Inflammatory macrophage (primary cell): ENCODE results near the gene LTBP2.

ENCODE experiments used
- DNase-seq, 2 donors: peaks; one replicate each; pipeline ENCODE4 v3.0.0-alpha.2; 2020 to 2022

LTBP2 gene

DNA sequence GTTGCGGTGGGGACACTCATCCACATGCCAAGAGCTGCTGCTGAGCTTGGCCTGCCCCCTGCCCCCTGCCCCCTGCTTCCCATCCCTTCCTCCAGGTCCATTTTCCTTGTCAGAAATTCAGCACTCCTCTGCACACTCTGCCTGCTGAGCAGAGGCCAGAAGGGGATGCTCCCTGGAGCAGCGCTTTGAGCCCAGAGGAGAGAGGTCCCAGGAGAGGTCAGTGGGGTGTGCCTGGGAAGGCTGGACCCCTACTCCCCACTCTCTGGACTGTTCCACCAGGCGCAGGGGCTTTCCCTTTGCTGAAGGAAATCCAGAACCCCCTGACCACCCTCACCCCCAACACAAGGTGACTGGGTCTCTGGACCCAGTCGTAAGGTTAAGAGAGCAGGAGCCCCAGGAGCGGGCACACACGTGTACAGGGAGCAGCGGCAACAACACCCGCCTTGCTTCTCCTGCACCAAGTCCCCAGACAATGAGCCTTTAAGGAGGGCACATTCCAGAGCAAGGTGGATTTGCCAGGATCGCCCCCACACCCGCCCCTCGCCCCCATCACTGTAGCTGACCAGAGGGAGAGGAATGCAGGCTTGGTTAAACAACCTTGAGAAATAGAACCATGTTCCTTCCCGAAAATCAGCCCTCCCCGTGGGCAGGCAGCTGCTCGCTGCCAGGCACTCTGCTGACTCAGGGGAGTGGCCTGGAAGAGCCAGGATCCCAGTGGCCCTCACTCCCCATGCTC is 87.8 kb downstream of the LTBP2 start:
- no peak for DNase-seq

DNA sequence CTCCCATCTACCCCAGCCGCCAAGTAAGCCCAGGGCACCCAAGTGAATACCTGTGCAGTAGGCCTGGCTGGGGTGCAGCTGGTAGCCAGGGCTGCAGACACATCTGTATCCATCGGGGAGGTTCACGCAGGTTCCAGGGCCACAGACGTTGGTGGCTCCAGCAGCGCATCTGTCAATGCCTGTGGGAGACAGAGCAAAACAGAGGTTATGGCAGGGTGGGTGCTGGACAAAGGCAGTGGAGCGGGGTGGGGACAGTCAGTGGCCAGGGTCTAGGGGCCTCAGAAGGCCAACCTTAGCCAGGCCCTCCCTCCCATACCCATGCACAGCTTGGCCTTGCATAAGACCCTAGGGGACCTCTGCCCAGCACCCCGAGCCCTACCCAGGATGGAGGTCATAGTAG is 89.3 kb downstream of the LTBP2 start:
- DNase-seq = no peak

DNA sequence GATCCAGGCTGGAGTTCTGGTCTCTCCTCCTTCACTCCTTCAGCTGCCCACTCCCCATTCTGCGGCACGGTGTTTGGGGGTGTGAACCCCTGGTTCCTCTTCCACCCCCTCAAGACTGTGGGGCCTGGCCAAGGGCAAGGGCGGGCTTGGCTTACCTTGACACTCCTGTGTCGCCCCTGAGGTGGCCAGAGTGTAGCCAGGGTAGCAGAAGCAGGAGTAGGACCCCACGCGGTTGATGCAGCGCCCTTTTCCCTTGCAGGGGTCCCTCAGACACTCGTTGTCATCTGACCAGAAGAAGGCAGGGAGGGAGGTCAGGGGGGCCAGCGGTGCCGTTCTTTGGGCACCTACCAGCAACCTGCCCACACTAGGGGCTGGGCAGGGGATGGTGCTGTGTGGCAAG is 90.3 kb downstream of the LTBP2 start:
- no peak for DNase-seq

DNA sequence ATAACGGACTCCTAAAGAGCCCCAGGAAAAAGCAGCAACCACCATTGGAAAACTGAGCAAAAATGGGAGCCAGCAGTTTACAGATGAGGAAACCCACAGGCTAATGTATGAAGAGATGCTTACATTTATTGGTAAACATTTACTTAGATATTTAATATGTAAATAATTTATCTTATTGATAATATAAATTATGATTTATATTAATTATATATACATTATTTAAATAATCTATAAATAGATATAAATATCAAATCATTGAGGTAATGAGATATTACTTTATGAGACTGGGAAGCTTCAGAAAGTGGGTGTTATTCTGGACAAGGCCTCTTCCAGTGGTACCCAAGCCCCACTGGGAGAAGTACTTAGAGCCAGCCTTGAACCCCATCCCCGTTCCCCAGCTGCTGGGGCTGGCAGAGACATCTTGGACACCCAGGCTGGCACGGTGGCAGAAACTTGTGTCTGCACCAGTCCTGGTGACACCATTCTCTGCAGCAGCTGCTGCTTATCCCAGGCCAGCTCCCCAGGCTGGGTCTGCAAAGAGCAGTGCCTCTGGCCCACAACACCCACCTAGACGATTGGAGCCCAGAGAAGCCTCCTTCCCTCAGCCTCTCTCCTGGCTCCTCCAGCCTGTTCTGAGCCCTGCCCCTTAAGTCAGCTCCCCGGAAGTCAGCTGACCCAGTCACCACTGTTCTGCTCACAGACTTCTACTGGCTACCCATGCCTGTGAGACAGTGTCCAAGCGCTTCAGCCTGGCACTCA is 92.5 kb downstream of the LTBP2 start:
- DNase-seq = peak in 1 of 2 donors; percentile 11

DNA sequence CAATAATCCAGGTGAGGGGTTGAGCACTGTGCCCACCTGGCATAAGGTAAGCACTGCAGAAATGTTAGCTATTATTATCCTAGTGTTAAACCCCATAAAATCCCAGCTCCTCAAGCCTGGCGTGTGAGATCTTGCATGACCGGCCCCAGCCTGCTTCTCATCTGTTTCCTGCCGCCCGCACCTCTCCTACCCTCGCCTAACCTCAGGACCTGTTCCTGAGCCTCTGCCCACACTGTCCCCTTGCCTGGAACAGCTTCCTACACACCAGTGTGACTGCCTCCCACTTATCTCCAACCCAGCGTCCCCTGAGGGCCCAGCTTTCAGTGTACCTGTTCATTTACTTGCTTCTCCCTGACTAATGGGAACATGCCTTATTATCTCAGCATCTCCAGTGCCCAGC is 93.8 kb downstream of the LTBP2 start:
- DNase-seq = peak in 1 of 2 donors; percentile 23

DNA sequence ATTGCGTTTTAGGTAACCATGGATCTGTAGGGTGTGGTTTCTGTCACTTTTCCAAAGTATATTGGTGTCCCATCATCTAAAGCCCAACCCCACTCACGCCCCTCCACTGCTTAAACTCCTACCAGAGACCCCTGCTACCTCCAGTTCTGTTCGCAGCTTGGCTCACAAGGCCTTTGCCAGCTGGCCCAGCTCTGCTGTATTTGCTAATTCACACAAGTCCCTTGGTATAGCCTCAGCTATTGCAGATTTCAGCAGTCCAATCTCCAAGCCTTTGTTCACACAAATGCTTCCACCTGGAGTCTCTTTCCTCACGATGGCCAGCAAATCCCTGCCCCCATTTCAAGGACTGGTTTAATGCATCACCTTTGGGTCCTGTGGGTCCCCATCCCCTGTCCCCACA is 94.3 kb downstream of the LTBP2 start:
- DNase-seq = no peak

DNA sequence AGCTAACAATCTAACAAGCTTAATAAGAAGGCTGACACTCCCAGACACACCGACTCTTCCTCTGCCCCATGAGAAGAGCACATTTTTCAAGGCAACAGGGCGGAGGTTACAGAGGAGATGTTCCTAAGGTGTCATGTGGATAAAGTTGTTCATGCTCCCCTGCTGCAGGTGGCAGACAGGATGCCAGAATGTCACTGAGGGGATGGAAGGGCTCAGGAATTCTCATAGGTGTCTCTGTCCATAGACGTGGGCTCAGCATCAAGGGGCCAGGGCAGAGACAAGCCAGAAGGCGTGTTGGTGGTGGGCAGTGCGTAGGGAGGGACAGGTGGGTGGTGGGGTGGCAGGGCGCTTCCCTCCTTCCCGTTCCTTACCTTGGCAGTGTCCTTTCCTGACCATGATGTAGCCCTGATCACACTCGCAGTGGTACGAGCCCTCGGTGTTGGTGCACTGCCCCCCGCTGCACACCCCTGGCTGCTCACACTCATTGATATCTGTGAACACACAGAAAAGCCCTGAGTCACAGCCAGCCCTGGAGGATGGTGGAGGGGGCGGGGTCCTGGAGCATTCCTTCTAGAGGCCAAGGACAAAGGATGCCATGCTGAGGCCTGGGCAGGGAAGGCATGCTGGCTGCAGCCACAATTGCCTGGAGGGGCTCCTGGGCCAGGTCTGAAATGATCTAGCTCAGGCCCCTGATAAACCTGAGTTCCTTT is 95.4 kb downstream of the LTBP2 start:
- DNase-seq = no peak

DNA sequence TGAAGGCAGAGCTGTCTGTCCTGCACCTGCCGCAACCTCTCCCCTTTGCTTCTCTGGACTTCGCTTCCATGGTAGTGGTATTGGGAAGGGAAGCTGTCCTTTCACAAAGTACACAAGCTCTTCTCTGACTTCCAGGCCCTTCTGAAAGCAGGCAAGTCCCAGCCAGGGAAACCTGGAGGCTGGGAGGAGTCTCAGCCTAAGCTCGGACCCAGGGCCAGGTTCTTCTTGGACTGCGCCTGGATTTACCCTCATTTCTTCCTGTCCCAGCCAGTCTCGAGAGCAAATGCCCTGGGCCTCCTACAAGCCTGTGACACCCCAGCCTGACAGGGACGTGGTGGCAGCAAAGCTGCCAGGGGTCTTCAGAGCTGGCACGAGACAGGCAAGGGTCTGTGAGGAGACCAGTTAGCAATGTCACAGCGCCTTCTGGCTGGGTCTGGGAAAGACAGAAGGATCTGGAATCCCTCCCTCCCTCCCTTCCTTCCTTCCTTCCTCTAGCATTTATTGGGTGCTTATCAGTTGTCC is 96.1 kb downstream of the LTBP2 start:
- DNase-seq = no peak

DNA sequence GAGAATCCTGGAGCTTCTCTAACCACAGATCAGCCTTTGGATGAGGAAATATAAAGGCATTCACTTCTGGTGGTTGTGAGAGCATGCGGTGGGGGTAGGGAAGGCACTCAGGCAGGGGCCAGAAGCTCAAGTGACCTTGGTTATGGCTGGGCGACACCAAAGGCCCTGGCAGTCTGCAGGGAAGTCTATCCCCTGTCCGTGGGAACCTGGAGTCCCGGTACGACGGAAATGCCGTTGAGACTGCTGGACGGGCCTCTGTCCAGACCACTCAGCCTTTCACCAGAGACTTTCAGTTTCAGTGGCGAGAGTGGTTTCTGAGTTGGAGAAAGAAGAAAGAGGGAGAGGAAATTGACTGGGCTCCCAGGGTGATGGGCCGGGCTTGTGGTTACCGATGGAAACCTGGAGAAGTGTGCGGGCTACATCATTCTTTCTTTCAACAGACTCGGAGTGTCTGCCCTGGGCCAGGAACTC is 97.5 kb downstream of the LTBP2 start:
- peak; percentile 13 to 44 for DNase-seq

DNA sequence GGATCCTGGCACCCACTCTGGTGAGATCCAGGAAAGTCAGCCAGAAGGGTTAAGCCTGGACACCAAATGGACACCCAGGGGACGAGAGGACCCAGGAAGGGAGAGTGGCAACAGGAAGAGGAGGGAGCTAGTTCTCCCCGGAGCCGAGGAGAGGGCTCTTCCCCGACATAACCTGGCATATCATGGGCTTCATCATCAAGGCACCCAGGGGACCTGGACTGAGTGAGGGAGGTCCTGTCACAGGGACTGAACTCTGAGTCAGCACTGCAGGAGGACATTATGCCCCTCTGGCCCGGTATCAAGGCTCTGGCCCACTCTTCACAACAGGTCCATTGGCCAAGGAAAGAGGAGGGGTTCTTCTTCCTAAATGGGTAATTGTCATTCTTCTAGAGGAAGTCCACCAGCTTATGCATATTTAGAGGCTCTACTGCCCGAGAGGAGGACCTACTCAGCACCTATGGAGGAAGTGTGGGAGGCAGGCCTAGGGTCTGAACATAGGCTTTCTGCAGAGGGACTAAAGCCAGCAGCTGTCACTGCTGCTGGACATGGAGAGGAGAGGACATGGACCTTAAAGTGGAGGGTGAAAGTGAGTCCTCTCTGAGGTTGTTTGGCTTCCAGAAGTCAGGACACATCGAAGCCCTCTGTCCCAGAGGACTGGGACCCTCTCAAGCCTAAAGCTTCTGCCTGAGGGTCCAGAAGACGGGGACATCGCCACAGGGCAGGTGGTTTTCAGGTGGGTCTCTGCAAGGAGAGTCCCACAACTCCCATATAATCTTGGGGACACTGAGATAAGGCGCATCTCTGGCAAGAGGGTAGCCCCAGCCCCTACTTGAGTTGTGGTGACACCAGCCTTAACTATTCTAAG is 99.8 kb downstream of the LTBP2 start:
- peak in 1 of 2 donors; percentile 38 for DNase-seq

DNA sequence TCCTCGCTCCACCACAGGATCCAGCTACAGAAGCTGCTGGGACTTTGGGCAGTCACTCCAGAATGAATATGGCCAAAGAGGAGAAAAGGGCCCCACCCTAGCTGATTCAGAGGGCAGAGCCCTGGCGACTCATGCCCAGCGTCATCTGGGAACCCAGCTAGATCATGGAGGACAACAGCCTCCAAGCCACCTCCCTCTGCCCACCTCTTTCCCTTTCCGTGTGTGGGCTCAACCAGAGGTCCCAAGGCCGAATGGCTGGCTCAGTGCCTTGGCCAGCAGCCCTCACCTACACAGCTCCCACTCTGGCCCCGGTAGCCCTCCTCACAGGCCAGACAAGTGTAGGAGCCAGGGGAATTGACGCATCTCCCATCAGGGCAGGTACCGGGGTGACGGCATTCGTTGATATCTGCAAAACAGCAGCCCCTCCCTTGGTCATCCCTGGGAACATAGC is 101.1 kb downstream of the LTBP2 start:
- DNase-seq = peak; percentile 23 to 51

DNA sequence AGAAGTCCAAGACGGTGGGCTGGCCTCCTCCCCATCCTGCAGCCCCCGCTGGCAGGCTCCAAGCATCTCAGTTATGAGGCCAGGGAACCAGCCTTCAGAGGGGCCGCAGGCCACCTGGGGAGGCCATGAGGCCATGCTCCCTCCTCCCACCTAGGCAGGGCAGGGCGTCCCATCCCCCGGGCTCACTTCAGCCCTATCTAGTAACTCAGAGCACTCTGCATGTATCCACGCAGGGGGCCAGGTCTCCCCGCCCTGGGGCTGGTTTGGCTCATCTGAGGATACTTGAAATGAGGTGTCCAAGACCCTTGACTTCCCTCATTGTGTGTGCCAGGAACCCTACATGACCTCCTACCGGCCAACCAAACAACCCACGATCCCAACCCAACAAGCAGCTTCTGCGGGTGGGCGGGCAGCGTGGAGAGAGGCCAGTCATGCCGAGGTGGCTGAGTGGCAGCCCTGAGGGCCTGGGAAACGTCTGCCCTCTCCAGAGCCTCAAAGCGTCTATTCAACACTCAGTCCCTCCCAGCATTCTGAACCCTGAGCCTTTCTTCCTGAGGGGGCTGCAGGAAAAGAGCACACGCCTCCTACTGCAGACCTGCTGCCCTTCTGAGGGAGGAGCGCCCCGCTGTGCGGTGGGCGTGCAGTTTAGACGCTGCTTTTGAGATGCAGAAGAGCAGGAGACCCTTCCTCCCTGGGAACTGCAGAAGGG is 101.7 kb downstream of the LTBP2 start:
- DNase-seq = peak in 1 of 2 donors; percentile 36

DNA sequence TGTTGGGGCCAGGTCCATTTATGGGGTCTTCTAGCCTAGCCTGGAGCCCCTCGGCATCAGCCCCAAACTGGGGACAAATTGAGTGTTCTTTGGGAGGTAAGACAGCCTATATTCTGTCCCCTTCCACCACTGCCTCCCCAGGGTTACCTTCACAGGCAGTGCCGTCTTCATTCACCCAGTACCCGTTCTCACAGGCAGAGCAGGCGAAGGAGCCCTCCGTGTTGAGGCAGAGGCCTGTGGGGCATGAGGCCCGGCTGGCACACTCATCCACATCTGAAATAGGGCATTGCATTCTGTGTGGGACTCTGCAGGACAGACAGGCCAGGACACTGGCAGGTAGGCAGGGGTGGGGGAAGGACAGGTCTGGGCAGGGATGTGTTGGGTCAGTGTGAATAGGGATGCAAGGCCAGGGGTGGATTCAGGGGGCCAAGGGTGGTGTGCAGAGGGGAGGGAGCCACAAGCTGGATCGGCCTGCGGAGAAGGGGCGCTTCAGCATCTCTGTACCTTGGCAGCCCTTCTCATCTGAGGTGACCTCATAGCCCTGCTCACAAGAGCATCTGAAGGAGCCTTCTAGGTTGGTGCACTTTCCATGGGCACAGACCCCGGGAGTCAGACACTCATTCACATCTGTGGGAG is 102.3 kb downstream of the LTBP2 start:
- no peak for DNase-seq

DNA sequence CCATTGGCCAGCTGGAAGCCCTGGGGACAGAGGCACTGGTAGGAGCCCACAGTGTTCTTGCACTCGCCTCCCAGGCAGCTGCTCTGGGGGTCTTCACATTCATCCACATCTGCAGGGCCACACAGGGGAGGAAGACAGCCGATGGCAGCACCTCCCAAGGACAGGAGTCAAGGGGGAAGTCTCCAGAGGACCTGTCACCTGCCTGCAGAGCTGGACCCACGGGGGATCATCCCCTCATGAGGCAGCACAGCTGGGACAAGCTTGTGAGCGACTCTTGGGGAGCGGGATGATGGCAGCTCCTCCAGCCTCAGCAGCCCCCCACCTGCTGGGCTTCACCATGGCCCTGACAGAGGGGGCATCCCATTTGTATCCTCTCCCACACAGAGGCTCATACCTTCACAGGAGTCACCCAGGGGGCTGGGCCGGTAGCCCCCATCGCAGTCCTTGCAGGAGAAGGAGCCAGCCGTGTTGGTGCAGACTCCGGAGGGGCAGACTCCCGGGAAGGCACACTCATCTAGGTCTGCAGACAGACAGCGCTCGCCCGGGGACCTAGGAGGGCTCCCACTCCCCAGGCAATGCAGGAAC is 103.1 kb downstream of the LTBP2 start:
- DNase-seq = no peak

DNA sequence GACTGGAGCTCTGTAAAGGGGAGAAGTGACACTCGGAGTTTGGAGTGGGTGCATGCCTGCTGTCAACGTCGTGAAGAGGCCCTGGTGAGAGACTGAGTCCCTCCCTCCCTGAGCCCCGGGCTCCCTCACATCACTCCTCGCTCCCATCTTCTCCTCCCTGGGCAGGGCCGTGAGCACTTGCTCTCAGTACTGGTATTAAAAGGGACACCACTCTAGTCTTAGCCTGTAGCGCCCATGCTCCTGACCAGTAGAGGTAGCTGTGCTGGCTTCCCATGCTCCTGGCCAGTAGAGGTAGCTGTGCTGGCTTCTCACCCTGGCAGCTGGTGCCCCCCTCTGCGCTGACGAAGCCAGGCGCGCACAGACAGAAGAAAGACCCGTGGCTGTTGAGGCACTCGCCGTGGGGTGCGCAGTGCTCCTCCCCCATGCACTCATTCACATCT is 103.7 kb downstream of the LTBP2 start:
- DNase-seq = peak in 1 of 2 donors; percentile 14

DNA sequence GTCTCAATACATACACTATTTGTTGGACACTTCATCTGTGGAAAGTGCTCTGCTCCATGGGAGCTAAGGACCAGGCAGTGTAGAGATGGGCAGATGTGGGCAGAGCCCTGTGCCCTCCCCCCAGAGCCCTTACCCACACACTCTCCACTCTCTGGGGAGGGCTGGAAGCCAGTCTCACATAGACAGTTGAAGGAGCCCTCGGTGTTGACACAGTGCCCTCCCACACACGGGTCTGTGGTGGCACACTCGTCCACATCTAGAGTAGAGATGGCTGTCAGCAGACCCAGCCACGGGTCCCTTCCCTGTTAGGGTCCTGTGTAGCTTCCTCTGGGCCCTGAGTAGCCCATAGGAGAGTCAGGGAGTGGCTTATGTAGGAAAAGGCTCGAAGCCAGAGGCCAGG is 104.2 kb downstream of the LTBP2 start:
- DNase-seq = peak in 1 of 2 donors; percentile 40

DNA sequence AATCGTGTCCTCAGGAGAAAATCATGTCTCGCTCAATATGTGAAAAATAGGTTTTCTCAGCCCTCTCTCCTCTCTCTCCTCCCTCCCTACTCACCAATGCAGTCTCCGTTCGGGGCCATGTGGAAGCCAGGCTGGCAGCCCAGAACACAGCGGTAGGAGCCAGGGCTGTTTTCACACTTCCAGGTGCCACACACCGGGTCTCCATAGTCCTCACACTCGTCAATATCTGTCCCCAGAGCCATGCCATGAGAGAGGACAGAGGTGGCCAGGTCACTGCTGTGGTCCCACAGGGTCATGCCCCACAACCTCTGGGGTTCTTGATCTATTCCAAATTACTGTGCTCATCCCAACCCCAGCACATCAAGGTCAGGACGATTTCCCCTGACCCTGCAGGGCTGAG is 105.0 kb downstream of the LTBP2 start:
- no peak for DNase-seq

DNA sequence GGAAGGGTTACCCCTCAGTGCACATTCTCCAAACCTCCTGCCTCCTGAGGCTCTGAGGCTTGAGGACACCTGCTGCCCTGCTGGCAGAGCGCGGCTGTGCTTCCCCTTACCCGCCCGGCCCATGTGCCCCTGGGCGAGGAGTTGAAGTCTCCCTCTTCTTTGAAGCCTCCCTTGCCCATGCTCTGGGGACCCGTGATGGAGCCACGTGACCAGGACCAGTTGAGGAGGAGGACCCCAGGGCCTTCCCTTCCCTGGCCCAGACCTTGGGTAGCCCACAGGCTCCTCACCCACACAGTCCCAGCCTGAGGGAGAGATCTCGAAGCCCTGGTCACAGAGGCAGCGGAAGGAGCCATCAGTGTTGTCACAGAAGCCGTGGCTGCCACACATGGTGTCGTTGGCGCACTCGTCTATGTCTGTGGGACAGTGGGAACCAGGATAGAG is 105.6 kb downstream of the LTBP2 start:
- DNase-seq = no peak

DNA sequence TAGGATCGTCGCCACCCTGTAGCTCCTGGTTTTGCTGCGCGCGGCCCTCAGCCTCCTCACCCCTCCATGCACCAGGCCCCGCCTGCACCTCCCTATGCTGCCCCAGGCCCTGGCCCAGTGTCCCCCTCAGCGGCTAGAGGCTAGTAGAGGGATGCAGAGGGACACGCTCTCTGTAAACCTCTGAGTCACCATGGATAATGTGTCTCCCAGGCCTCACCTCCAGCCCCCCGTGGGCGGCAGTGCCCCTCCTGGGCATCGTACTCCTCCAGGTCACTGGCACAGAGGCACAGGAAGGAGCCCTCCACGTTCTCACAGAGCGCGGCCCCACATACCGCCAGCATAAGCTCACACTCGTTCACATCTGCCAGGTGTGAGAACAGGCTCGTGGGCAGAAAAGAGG is 106.2 kb downstream of the LTBP2 start:
- no peak for DNase-seq
